GM19463 (cell line): ENCODE results near the gene LTA.
"Not testable (repeated sequence)": the region's sequence is repeated elsewhere in the genome, so short reads cannot be mapped to it uniquely, and the experiment has no call there.

Experiments used
- ATAC-seq: cut with Tn5 transposase; IDR thresholded peaks from one replicate; pipeline ENCODE4 v1.9.1; 2021; ENCODE audit warnings: mild to moderate bottlenecking, moderate library complexity; ENCODE audit not compliant: unreplicated experiment

Gene LTA

GRCh38 chr6:31586008-31586407 lies 13.9 kb downstream of the LTA start, which contains the start of gene LST1:
Gene LST1 (plus strand): TSS chr6:31586277. CDS start chr6:31587300, 1,023 bp downstream.
- ATAC-seq = no peak

- no peak for ATAC-seq
Measured at GRCh38 chr6:31586599-31587281, 14.7 kb downstream of the LTA start.

- no peak for ATAC-seq
Measured at GRCh38 chr6:31587791-31588777, 16.0 kb downstream of the LTA start.

GRCh38 chr6:31588871-31589650 lies 17.0 kb downstream of the LTA start:
- ATAC-seq = no peak

GRCh38 chr6:31590691-31591090 lies 18.6 kb downstream of the LTA start:
- ATAC-seq = not testable (repeated sequence)

- no peak for ATAC-seq
Measured at GRCh38 chr6:31592396-31592771, 20.3 kb downstream of the LTA start.

GRCh38 chr6:31597006-31597405 lies 24.9 kb downstream of the LTA start:
- no peak for ATAC-seq

- no peak for ATAC-seq
Measured at GRCh38 chr6:31607317-31607716, 35.2 kb downstream of the LTA start.

GRCh38 chr6:31609519-31610406 lies 37.7 kb downstream of the LTA start:
- ATAC-seq = no peak

GRCh38 chr6:31610968-31611367 lies 38.9 kb downstream of the LTA start:
- no peak for ATAC-seq

GRCh38 chr6:31614075-31614619 lies 42.1 kb downstream of the LTA start:
- ATAC-seq = no peak

GRCh38 chr6:31614684-31615578 lies 42.8 kb downstream of the LTA start, which contains the start of gene AIF1:
Gene AIF1 (plus strand): TSS chr6:31615234. CDS start chr6:31615330, 96 bp downstream.
- ATAC-seq = no peak

- no peak for ATAC-seq
Measured at GRCh38 chr6:31615748-31616147, 43.7 kb downstream of the LTA start.

GRCh38 chr6:31617010-31617409 lies 44.9 kb downstream of the LTA start:
- no peak for ATAC-seq

- ATAC-seq = peak; percentile 73
Measured at GRCh38 chr6:31619805-31620585, 47.9 kb downstream of the LTA start.

GRCh38 chr6:31620586-31621319 lies 48.7 kb downstream of the LTA start, which contains the start of gene PRRC2A:
Gene PRRC2A (plus strand): TSS chr6:31620715. CDS start chr6:31622790, 2,075 bp downstream.
- peak; percentile 58 for ATAC-seq

- ATAC-seq = no peak
Measured at GRCh38 chr6:31621320-31621939, 49.3 kb downstream of the LTA start.
